ES-I3 (cell line): Measurements from ENCODE around the gene GLYATL2.

Experiments
- H3K36me3 ChIP-seq: 2 replicates; pipeline ENCODE4 v1.6.1; 2013; ENCODE audit warnings: mild to moderate bottlenecking, low read length, control low read depth, moderate library complexity; ENCODE audit not compliant: insufficient read depth
- H3K4me1 ChIP-seq: 2 replicates; pipeline ENCODE4 v1.6.1; 2013; ENCODE audit warnings: mild to moderate bottlenecking, control low read depth, low read length; ENCODE audit not compliant: insufficient read depth
- H3K9ac ChIP-seq: 2 replicates; pipeline ENCODE4 v1.6.1; 2013; ENCODE audit warnings: low read depth, mild to moderate bottlenecking, low read length, moderate library complexity
- H3K9me3 ChIP-seq: 2 replicates; pipeline ENCODE4 v1.6.1; 2013; ENCODE audit warnings: mild to moderate bottlenecking, low read length, moderate library complexity; ENCODE audit not compliant: control insufficient read depth, insufficient read depth

Gene GLYATL2

DNA sequence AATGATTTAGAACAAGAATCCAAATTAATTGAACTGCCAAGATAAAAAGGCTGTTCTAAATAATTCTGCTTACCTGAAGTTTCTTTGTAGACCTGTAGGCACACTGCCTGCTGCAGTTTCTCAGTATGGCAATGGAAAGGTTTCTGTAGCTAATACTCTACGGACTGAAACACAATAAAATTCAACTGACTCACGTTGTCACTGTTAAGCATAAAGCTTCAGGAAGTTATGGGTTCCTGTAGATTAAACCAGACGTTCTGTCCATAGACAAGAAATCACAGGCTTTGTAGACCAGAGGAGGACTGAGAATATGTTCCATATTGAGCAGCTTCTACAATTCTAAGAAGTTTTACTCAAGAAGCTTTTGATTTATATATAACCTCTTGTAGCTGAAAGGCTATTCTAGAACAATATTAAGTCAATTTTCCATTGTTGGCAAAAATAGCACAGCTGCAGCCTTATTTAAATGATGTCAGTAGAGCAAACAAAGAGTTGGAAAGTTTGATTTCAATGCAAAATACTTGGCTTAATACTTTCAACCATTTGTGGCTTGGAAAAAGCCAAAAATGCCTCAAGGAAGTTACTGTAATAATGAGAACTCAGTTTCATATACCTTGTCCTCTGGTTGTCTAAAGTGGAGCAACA lies at the start of gene GLYATL2:
Gene GLYATL2 (minus strand): TSS at position 344 of the 645 bp plus-strand sequence. CDS start 5,092 bp downstream, outside the sequence.
- no peaks in the 10 kb centered on the region for H3K4me1 ChIP-seq
- no peak within 1 kb of the TSS for H3K9ac ChIP-seq

GRCh38 chr11:58893899-58894298 lies 49.4 kb upstream of the GLYATL2 start:
- Histone ChIP-seq H3K9ac (no peak overlapping the region), H3K4me1 (0 out of 2 replicates have a peak, but pooled peaks cover 4% of the 10 kb centered on the region), H3K9me3 (no peaks in the 10 kb centered on the region; the same call in 1 of the 2 replicates), H3K36me3 (no peaks in the 10 kb centered on the region)

More for the DNA sequence above, at the start of gene GLYATL2:
- H3K9me3 ChIP-seq, result no peaks in the 10 kb centered on the region
- no peaks in the 10 kb centered on the region for H3K36me3 ChIP-seq

DNA sequence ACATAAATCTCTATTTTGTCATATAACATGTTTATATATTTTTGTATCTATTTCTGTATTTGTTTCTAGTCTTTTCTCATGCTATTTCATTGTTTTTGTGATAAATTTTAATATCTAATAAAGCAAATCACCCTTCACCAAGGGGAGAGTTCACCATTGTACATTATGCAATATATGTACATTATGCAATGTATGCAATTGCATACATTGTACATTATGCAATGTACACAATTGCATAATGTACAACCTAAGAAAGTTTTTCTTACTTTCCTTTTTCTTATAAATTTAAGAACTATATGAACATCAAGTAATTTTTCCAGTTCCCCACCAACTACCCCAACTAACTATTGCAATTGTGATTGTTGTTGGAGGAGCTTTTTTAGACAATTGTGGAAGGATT lies 44.1 kb upstream of the GLYATL2 start:
- Histone ChIP-seq H3K9ac (no peak overlapping the region), H3K4me1 (no peaks in the 10 kb centered on the region)

GRCh38 chr11:58887452-58887851 lies 42.9 kb upstream of the GLYATL2 start:
- H3K9me3 ChIP-seq, result no peaks in the 10 kb centered on the region; the same call in 1 of the 2 replicates
- H3K4me1 ChIP-seq, result no peaks in the 10 kb centered on the region
- H3K9ac ChIP-seq, result no peak overlapping the region
- H3K36me3 ChIP-seq, result no peaks in the 10 kb centered on the region

More for the DNA sequence above, 44.1 kb upstream of the GLYATL2 start:
- Histone ChIP-seq H3K36me3 (no peaks in the 10 kb centered on the region), H3K9me3 (no peaks in the 10 kb centered on the region; the same call in 1 of the 2 replicates)

GRCh38 chr11:58880625-58881024 lies 36.1 kb upstream of the GLYATL2 start:
- Histone ChIP-seq H3K4me1 (no peaks in the 10 kb centered on the region), H3K9ac (no peak overlapping the region), H3K36me3 (no peaks in the 10 kb centered on the region), H3K9me3 (no peaks in the 10 kb centered on the region)

DNA sequence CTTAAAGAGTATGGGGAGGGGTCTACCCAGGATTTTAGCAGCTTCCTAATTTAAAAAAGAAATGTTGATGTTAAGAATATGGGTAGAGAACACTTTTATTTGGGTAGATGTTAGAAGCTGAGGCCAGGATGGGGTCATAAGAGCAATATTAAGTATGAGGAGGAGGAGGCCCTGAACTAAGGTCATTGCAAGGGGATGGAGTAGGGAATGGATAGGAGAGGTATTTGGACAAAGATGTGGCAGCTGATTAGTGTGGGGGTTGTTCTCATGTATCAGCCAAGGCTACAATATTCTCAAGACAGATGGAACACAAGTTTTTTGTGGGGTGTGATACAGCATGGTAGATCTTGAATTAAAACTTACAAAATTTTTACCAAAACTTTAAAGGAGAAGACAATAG lies 35.7 kb upstream of the GLYATL2 start:
- H3K36me3 ChIP-seq, result no peaks in the 10 kb centered on the region
- no peaks in the 10 kb centered on the region for H3K4me1 ChIP-seq
- H3K9ac ChIP-seq, result no peak overlapping the region
- H3K9me3 ChIP-seq, result no peaks in the 10 kb centered on the region

DNA sequence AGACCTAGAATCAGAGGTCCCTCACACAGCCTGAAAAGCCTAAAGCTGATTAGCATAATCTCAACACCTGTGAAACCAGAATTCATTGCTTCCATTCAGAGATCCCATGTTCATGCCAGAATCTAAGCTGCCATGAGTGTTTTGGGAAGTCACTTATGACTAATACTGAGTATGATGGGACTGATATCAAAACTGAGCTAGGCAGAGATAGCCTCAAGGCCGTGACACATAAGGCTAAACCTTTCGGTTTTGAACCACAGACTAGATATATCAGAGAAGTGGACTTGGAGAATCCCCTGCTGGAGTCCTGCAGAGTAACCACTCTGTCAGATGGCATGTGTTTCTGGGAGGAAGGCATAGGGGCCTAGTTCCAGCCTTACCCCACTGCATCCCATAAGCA lies 23.1 kb upstream of the GLYATL2 start:
- no peaks in the 10 kb centered on the region for H3K4me1 ChIP-seq
- H3K9me3 ChIP-seq, result no peaks in the 10 kb centered on the region
- H3K36me3 ChIP-seq, result no peaks in the 10 kb centered on the region

DNA sequence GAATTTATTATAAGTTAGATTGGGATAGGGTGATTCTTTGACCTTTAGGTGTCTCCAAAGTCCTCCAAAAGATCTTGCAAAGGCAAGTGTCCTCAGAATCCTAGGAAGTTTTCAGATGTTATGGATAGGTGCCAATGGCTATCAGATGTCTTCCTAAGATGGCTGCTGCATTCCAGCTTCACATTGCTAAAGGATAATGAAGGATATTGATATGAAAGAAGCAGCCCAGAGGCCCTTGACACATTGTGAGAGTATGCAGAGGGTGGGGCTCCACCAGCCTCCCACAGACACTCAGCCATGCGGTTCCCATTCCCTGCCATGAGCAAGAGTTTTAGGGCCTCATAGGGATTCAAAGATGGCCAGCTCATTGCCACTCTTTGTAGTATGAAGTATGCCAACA lies 22.3 kb upstream of the GLYATL2 start:
- Histone ChIP-seq H3K9ac (no peak overlapping the region), H3K36me3 (no peaks in the 10 kb centered on the region)

More for the DNA sequence above, 23.1 kb upstream of the GLYATL2 start:
- H3K9ac ChIP-seq, result no peak overlapping the region

DNA sequence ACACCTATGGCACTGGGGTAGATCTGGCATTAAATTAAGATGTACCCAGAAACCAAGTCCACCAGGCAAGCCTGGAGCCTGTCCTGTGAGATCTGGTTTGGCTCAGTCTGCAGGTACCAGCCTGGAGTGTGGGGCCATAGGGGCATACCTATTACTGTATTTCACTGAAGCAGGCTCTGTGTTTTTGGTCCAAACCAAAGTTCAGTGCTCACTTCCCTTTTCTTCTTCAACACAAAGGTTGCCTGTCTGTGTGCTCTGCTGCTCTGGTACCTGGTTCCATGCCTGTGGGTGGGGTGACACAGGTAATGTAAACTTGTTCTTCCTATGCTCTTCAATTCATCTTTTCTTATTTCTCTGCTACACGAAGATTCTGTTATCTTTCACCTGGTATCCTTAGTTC lies 19.8 kb upstream of the GLYATL2 start:
- no peak overlapping the region for H3K9ac ChIP-seq
- no peaks in the 10 kb centered on the region for H3K9me3 ChIP-seq
- H3K36me3 ChIP-seq, result no peaks in the 10 kb centered on the region
- no peaks in the 10 kb centered on the region for H3K4me1 ChIP-seq

More for the DNA sequence above, 22.3 kb upstream of the GLYATL2 start:
- Histone ChIP-seq H3K4me1 (no peaks in the 10 kb centered on the region), H3K9me3 (no peaks in the 10 kb centered on the region)

- H3K9me3 ChIP-seq, result no peaks in the 10 kb centered on the region
- no peak overlapping the region for H3K9ac ChIP-seq
- H3K36me3 ChIP-seq, result no peaks in the 10 kb centered on the region
- no peaks in the 10 kb centered on the region for H3K4me1 ChIP-seq
Measured at GRCh38 chr11:58863697-58864096, 19.2 kb upstream of the GLYATL2 start.

GRCh38 chr11:58861533-58861932 lies 17.0 kb upstream of the GLYATL2 start:
- H3K9ac ChIP-seq, result no peak overlapping the region
- H3K9me3 ChIP-seq, result no peaks in the 10 kb centered on the region
- no peaks in the 10 kb centered on the region for H3K4me1 ChIP-seq
- H3K36me3 ChIP-seq, result no peaks in the 10 kb centered on the region

- Histone ChIP-seq H3K4me1 (no peaks in the 10 kb centered on the region), H3K9me3 (no peaks in the 10 kb centered on the region)
Measured at GRCh38 chr11:58856806-58857205, 12.3 kb upstream of the GLYATL2 start.

DNA sequence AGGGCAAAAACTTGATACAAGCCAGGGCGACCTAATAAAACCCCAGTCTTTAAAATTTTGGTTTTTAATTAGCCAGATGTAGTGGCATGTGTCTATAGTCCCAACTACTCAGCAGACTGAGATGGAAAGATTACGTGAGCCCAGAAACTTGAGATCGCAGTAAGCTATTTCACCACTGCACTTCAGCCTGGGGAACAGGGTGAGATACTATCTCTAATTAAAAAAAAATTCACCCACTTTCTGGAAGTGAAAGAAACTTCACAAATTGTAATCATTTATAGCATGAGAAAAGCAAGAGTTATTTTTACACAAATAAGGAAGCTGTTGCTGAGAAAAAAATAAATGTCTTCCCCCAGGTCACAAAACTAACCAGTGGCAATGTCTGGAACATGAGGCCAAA lies 882 bp upstream of the GLYATL2 start:
- Histone ChIP-seq H3K9me3 (no peaks in the 10 kb centered on the region), H3K9ac (no peak overlapping the region), H3K4me1 (no peaks in the 10 kb centered on the region), H3K36me3 (no peaks in the 10 kb centered on the region)

More at GRCh38 chr11:58856806-58857205, 12.3 kb upstream of the GLYATL2 start:
- no peak overlapping the region for H3K9ac ChIP-seq
- H3K36me3 ChIP-seq, result no peaks in the 10 kb centered on the region

GRCh38 chr11:58837707-58838388 lies 6.7 kb downstream of the GLYATL2 start:
- H3K4me1 ChIP-seq, result no peaks in the 10 kb centered on the region
- H3K9me3 ChIP-seq, result no peaks in the 10 kb centered on the region

GRCh38 chr11:58832056-58832645 lies 12.4 kb downstream of the GLYATL2 start:
- H3K9ac ChIP-seq, result no peak overlapping the region
- H3K9me3 ChIP-seq, result no peaks in the 10 kb centered on the region
- H3K36me3 ChIP-seq, result no peaks in the 10 kb centered on the region

More at GRCh38 chr11:58837707-58838388, 6.7 kb downstream of the GLYATL2 start:
- Histone ChIP-seq H3K36me3 (no peaks in the 10 kb centered on the region), H3K9ac (no peak overlapping the region)

More at GRCh38 chr11:58832056-58832645, 12.4 kb downstream of the GLYATL2 start:
- H3K4me1 ChIP-seq, result no peaks in the 10 kb centered on the region
